ENCODE data around the gene ADISSP.

GRCh38 chr20:3720068-3720467 is 47.5 kb downstream of the ADISSP start:
- TF ChIP-seq EZH2 (IDR thresholded peaks at IDR 0.05; ENCODE audit: low read length, missing control alignments) (no peak), CTCF (conservative IDR thresholded peaks at IDR 0.05 in 1 of 2, IDR thresholded peaks at IDR 0.05 in 1 of 2; ENCODE audit: low read depth in 1 of 2, low read length in 2 of 2) (no peak)
